Trophoblast cell (in vitro differentiated cells and primary cell): Measurements from ENCODE around the gene HTR3E.

Experiments used
- DNase-seq, 2 donors: peaks; one replicate each; pipeline ENCODE4 v3.0.0-alpha.2; 2016
- H2AFZ ChIP-seq: 2 replicates; pipeline ENCODE4 v1.6.1; 2013; ENCODE audit warnings: low read length, moderate library complexity, mild to moderate bottlenecking; ENCODE audit not compliant: insufficient read depth, poor library complexity
- H2AK5ac ChIP-seq: 2 replicates; pipeline ENCODE4 v1.6.1; 2013; ENCODE audit warnings: mild to moderate bottlenecking, low read length
- H2BK120ac ChIP-seq: 2 replicates; pipeline ENCODE4 v1.6.1; 2013; ENCODE audit warnings: low read length, mild to moderate bottlenecking, moderate library complexity; ENCODE audit not compliant: insufficient read depth, poor library complexity
- H2BK12ac ChIP-seq: 2 replicates; pipeline ENCODE4 v1.6.1; 2013; ENCODE audit warnings: mild to moderate bottlenecking, low read length, moderate library complexity
- H2BK5ac ChIP-seq: 2 replicates; pipeline ENCODE4 v1.6.1; 2013; ENCODE audit warnings: low read length, low read depth, moderate library complexity, mild to moderate bottlenecking; ENCODE audit not compliant: poor library complexity
- H3K14ac ChIP-seq: 2 replicates; pipeline ENCODE4 v1.6.1; 2013; ENCODE audit warnings: mild to moderate bottlenecking, low read length
- H3K18ac ChIP-seq: 2 replicates; pipeline ENCODE4 v1.6.1; 2013; ENCODE audit warnings: mild to moderate bottlenecking, low read length
- H3K23ac ChIP-seq: 2 replicates; pipeline ENCODE4 v1.6.1; 2013; ENCODE audit warnings: low read length
- H3K27ac ChIP-seq: 2 replicates; pipeline ENCODE4 v1.5.1; 2013; ENCODE audit warnings: low read depth, mild to moderate bottlenecking, inconsistent platforms, low read length, moderate library complexity
- H3K27me3 ChIP-seq: 2 replicates; pipeline ENCODE4 v1.6.1; 2013; ENCODE audit warnings: inconsistent platforms, mild to moderate bottlenecking, low read length, moderate library complexity; ENCODE audit not compliant: insufficient read depth
- H3K36me3 ChIP-seq, 2 experiments: 1 replicate in 1 of 2; 2 replicates in 1 of 2; pipeline ENCODE4 v1.6.1; 2013; ENCODE audit warnings: low read length in 2 of 2, mild to moderate bottlenecking in 2 of 2, moderate library complexity in 1 of 2; ENCODE audit not compliant: insufficient read depth in 2 of 2, control insufficient read depth in 1 of 2
- H3K4ac ChIP-seq: 2 replicates; pipeline ENCODE4 v1.6.1; 2013; ENCODE audit warnings: low read depth, mild to moderate bottlenecking, low read length, moderate library complexity
- H3K4me1 ChIP-seq, 2 experiments: 1 replicate in 1 of 2; 2 replicates in 1 of 2; pipeline ENCODE4 v1.6.1; 2013; ENCODE audit warnings: low read length in 2 of 2, mild to moderate bottlenecking in 2 of 2, moderate library complexity in 1 of 2; ENCODE audit not compliant: insufficient read depth in 2 of 2, control insufficient read depth in 1 of 2
- H3K4me2 ChIP-seq: 2 replicates; pipeline ENCODE4 v1.6.1; 2013; ENCODE audit warnings: inconsistent platforms, mild to moderate bottlenecking, low read length, moderate library complexity
- H3K4me3 ChIP-seq: 2 replicates; pipeline ENCODE4 v1.5.1; 2013; ENCODE audit warnings: mild to moderate bottlenecking, low read depth, low read length, inconsistent platforms
- H3K79me1 ChIP-seq: one replicate; pipeline ENCODE4 v1.6.1; 2013; ENCODE audit warnings: low read length
- H3K79me2 ChIP-seq: 2 replicates; pipeline ENCODE4 v1.6.1; 2013; ENCODE audit warnings: low read length, mild to moderate bottlenecking; ENCODE audit not compliant: control insufficient read depth, insufficient read depth, poor library complexity
- H3K9ac ChIP-seq: 2 replicates; pipeline ENCODE4 v1.6.1; 2013; ENCODE audit warnings: mild to moderate bottlenecking, low read length
- H3K9me3 ChIP-seq: 2 replicates; pipeline ENCODE4 v1.6.1; 2013; ENCODE audit warnings: low read depth, mild to moderate bottlenecking, control low read depth, inconsistent platforms, low read length; ENCODE audit not compliant: insufficient read depth
- H4K12ac ChIP-seq: 2 replicates; pipeline ENCODE4 v1.6.1; 2013; ENCODE audit warnings: low read depth, mild to moderate bottlenecking, low read length, moderate library complexity
- H4K8ac ChIP-seq: 2 replicates; pipeline ENCODE4 v1.6.1; 2013; ENCODE audit warnings: low read depth, mild to moderate bottlenecking, low read length, moderate library complexity
- H4K91ac ChIP-seq: one replicate; pipeline ENCODE4 v1.6.1; 2013; ENCODE audit warnings: low read depth, mild to moderate bottlenecking, low read length, moderate library complexity
- WGBS: extraction: QIAGEN DNeasy Blood & Tissue Kit; methylation state at CpG from one replicate; pipeline ENCODE4 v1.1.7; 2013; ENCODE audit warnings: missing lambda C conversion rate; ENCODE audit not compliant: insufficient read length, insufficient coverage; ENCODE audit errors: extremely low coverage; 5-methylcytosine and 5-hydroxymethylcytosine counted together

The HTR3E gene

DNA sequence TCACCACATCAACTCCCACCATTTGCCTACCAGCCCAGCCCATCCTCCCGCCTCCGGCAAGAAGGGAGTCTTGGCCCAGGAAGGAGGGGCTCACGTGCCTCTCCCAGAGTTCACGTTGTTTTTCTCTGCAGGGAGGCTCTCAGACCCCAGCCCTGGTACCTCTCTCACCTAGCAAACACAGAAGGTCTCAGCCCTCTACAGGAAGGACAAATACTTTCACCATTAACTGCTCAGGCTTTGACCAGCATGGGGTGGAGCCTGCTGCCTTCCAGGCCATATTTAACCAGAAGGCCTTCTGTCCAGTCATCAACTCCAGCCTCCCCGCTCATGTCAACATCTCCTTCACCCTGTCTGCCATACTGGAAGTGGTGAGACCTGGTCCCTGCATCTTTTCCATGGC, 19.0 kb upstream of the HTR3E start:
- H2BK12ac ChIP-seq, result no peak overlapping the region
- no peaks in the 10 kb centered on the region for H3K36me3 ChIP-seq
- no peaks in the 10 kb centered on the region for H3K79me1 ChIP-seq
- no peak overlapping the region for H3K23ac ChIP-seq
- H2BK120ac ChIP-seq, result no peak overlapping the region
- H3K9me3 ChIP-seq, result peaks cover 2% of the 10 kb centered on the region
- H2AFZ ChIP-seq, result no peak overlapping the region
- no peak overlapping the region for H3K18ac ChIP-seq
- no peak overlapping the region for H4K12ac ChIP-seq
- no peak overlapping the region for H3K27ac ChIP-seq
- no peak overlapping the region for H2AK5ac ChIP-seq
- no peak overlapping the region for H3K9ac ChIP-seq
- no peak overlapping the region for H2BK5ac ChIP-seq
- no peak overlapping the region for H3K4me2 ChIP-seq
- H3K27me3 ChIP-seq, result no peaks in the 10 kb centered on the region
- peaks cover 2 to 6% of the 10 kb centered on the region in 2 experiments for H3K4me1 ChIP-seq
- no peak overlapping the region for H3K4ac ChIP-seq
- no peak overlapping the region for H3K14ac ChIP-seq
- no peaks in the 10 kb centered on the region for H3K79me2 ChIP-seq
- H4K91ac ChIP-seq, result no peak overlapping the region
- DNase-seq, result peak; percentile 50 to 58
- no peak overlapping the region for H3K4me3 ChIP-seq
- no CpG with 5 or more reads among the region's 5 CpGs for WGBS
- no peak overlapping the region for H4K8ac ChIP-seq

DNA sequence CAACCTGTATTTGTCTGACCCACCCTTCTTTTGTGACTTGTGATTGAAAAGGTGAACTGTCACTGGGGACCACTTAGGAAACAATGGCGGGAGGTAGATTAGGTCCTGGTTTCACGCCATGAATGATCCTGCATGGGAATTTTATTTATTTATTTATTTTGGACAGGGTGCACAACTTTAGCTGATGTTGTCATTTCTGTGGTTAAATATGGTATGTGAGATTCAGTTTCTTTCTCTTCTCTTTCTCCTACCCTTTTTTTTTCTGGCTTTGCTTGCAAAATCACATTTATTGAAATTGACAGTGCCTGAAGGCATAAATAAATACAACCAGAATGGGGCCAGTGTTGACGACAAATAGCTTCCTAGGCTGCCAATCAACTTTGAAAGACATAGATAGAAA, 18.0 kb upstream of the HTR3E start:
- Histone ChIP-seq H3K4me3 (no peak overlapping the region), H3K4ac (no peak overlapping the region), H3K9me3 (peaks cover 2% of the 10 kb centered on the region), H3K4me2 (no peak overlapping the region), H3K36me3 (no peaks in the 10 kb centered on the region), H3K27ac (no peak overlapping the region), H3K23ac (no peak overlapping the region), H2AFZ (no peak overlapping the region), H3K9ac (no peak overlapping the region), H4K12ac (no peak overlapping the region), H3K18ac (no peak overlapping the region), H4K8ac (no peak overlapping the region), H3K14ac (no peak overlapping the region), H2AK5ac (no peak overlapping the region), H4K91ac (no peak overlapping the region), H2BK120ac (no peak overlapping the region), H3K79me1 (no peaks in the 10 kb centered on the region), H2BK5ac (no peak overlapping the region), H3K27me3 (no peaks in the 10 kb centered on the region), H3K79me2 (no peaks in the 10 kb centered on the region), H2BK12ac (no peak overlapping the region), H3K4me1 (peaks cover 0 to 2% of the 10 kb centered on the region in 2 experiments)
- no CpG with 5 or more reads among the region's 3 CpGs for WGBS
- no peak for DNase-seq

DNA sequence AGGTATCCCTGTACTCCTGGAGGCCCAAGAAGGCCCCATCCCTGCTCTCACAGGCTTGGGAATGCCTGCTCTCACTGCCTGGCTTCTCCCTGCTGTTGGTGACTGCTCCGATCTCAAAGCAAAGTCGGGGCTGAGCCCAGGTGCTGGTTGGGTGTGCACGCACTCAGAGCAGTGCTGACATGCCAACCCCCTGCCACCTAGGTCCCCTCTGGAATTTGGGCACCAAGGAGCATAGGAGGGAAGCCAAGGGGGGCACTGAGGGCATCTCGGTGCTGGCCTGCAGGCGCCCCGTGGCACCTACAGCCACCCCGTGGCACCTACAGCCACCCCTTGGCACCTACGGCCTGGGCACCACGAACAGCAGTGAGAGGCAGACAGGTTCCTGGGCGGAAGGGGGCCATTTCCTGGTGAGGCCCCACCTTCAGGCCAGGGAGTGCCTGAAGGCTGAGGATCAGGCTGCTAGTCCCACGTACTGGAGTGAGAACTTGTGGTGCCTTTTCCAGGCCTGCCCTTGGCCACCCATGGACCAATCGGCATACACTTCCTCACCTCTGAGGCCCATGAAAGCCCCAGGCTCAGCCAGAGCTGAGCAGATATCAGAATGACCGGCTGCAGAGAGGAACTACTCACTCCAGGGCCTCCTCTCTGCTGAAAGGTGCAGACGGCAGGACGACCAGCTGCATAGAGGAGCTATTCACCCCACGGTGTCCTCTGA, 15.6 kb upstream of the HTR3E start:
- no peak overlapping the region for H2BK120ac ChIP-seq
- H3K27me3 ChIP-seq, result no peaks in the 10 kb centered on the region
- no peak overlapping the region for H3K4ac ChIP-seq
- H3K79me1 ChIP-seq, result no peaks in the 10 kb centered on the region
- no peaks in the 10 kb centered on the region for H3K79me2 ChIP-seq
- H2BK12ac ChIP-seq, result no peak overlapping the region
- no peaks in the 10 kb centered on the region for H3K4me1 ChIP-seq
- H4K91ac ChIP-seq, result no peak overlapping the region
- H3K9me3 ChIP-seq, result peaks cover 2% of the 10 kb centered on the region
- H2AK5ac ChIP-seq, result no peak overlapping the region
- no peak overlapping the region for H4K8ac ChIP-seq
- H3K18ac ChIP-seq, result no peak overlapping the region
- no peak overlapping the region for H4K12ac ChIP-seq
- no peak overlapping the region for H3K9ac ChIP-seq
- no CpG with 5 or more reads among the region's 16 CpGs for WGBS
- H2BK5ac ChIP-seq, result no peak overlapping the region
- H3K27ac ChIP-seq, result no peak overlapping the region
- H3K14ac ChIP-seq, result no peak overlapping the region
- H3K36me3 ChIP-seq, result no peaks in the 10 kb centered on the region
- no peak overlapping the region for H3K4me3 ChIP-seq
- H3K23ac ChIP-seq, result no peak overlapping the region
- H3K4me2 ChIP-seq, result no peak overlapping the region
- no peak overlapping the region for H2AFZ ChIP-seq
- DNase-seq, result no peak

DNA sequence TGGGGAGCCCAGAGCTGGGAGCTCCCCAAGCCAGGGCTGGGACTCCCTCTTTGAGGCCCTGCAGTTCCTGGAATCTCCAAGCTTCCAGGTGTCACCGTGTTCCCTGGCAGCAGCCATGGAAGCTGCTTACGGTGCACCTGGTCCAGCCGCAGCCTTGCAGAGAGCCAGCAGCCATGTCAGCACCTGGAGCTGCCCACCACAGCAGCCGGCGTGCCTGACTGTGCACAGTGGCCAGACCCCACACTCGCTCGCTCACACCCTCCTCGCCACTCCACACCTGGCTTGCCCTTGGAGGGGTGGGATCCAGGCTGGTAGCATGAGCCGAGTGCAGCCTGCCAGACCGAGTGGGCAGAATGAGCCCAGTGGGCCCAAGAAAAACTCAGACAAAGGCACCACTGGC, 14.8 kb upstream of the HTR3E start:
- Histone ChIP-seq H2BK5ac (no peak overlapping the region), H3K79me1 (no peaks in the 10 kb centered on the region), H3K23ac (no peak overlapping the region), H3K27me3 (no peaks in the 10 kb centered on the region), H2AK5ac (no peak overlapping the region), H4K91ac (no peak overlapping the region), H4K12ac (no peak overlapping the region), H3K79me2 (no peaks in the 10 kb centered on the region), H4K8ac (no peak overlapping the region), H3K9ac (no peak overlapping the region), H3K4ac (no peak overlapping the region), H3K18ac (no peak overlapping the region), H2AFZ (no peak overlapping the region), H3K36me3 (no peaks in the 10 kb centered on the region), H3K9me3 (peaks cover 2% of the 10 kb centered on the region), H3K4me2 (no peak overlapping the region), H2BK12ac (no peak overlapping the region), H3K14ac (no peak overlapping the region), H3K4me1 (no peaks in the 10 kb centered on the region), H3K4me3 (no peak overlapping the region), H2BK120ac (no peak overlapping the region), H3K27ac (no peak overlapping the region)
- WGBS, result no CpG with 5 or more reads among the region's 10 CpGs
- DNase-seq, result no peak
